Liver (tissue), 9 donors: Measurements from ENCODE around the gene PRSS8. TPM values are rescaled to one million over a fixed set of nuclear protein-coding genes. Genes with fewer than 3 reads are reported as not detected.

Experiments
- DNase-seq: peaks from one replicate; pipeline ENCODE4 v3.0.0-alpha.2; 2017; ENCODE audit warnings: low spot score
- H3K27ac ChIP-seq, 2 donors: one replicate each; pipeline ENCODE4 v1.7.0; 2013; ENCODE audit warnings: inconsistent platforms in 2 of 2, low read length in 2 of 2, control low read depth in 1 of 2, low read depth in 1 of 2, mild to moderate bottlenecking in 1 of 2
- H3K27me3 ChIP-seq, 4 donors: one replicate each; pipeline versions ENCODE4 v1.6.1 to v1.7.0; 2013; ENCODE audit warnings: low read length in 3 of 4, inconsistent platforms in 1 of 4, mild to moderate bottlenecking in 1 of 4, moderate library complexity in 1 of 4; ENCODE audit not compliant: control insufficient read depth in 4 of 4, insufficient read depth in 4 of 4
- H3K36me3 ChIP-seq, 4 donors: one replicate each; pipeline versions ENCODE4 v1.6.1 to v1.7.0; 2013; ENCODE audit warnings: low read length in 3 of 4, mild to moderate bottlenecking in 3 of 4, low read depth in 1 of 4, moderate library complexity in 1 of 4; ENCODE audit not compliant: control insufficient read depth in 4 of 4, insufficient read depth in 3 of 4
- H3K4me1 ChIP-seq, 4 donors: one replicate each; pipeline versions ENCODE4 v1.6.1 to v1.7.0; 2013; ENCODE audit warnings: low read length in 3 of 4, mild to moderate bottlenecking in 3 of 4, moderate library complexity in 1 of 4; ENCODE audit not compliant: control insufficient read depth in 4 of 4, insufficient read depth in 4 of 4
- H3K4me3 ChIP-seq, 3 donors: one replicate each; pipeline versions ENCODE4 v1.6.1 to v1.7.0; 2013; ENCODE audit warnings: low read length in 3 of 3, control low read depth in 1 of 3, low read depth in 1 of 3, mild to moderate bottlenecking in 1 of 3
- H3K9ac ChIP-seq, 2 donors: one replicate each; pipeline ENCODE4 v1.7.0; 2013; ENCODE audit warnings: low read length in 2 of 2, mild to moderate bottlenecking in 2 of 2, moderate library complexity in 2 of 2, control low read depth in 1 of 2, low read depth in 1 of 2
- H3K9me3 ChIP-seq, 4 donors: one replicate each; pipeline versions ENCODE4 v1.6.1 to v1.7.0; 2013; ENCODE audit warnings: low read length in 3 of 4; ENCODE audit not compliant: control insufficient read depth in 4 of 4
- ATF3 ChIP-seq: IDR thresholded peaks from 2 replicates; pipeline ENCODE4 v1.6.1; 2016; ENCODE audit warnings: antibody characterized with exemption
- CTCF ChIP-seq: fragments of 150-350 bp; IDR thresholded peaks from 2 replicates; pipeline ENCODE4 v1.5.1; 2017; ENCODE audit warnings: improper control_type of control experiment, low read depth, low read length; ENCODE audit not compliant: missing input control
- EGR1 ChIP-seq, 2 donors: IDR thresholded peaks; 2 replicates each; pipeline ENCODE4 v1.6.1; 2016 to 2018; ENCODE audit warnings: antibody characterized with exemption in 2 of 2, low read depth in 2 of 2
- FOXA1 ChIP-seq: IDR thresholded peaks from 2 replicates; pipeline ENCODE4 v1.6.1; 2016; ENCODE audit warnings: antibody characterized with exemption
- FOXA2 ChIP-seq: IDR thresholded peaks from 2 replicates; pipeline ENCODE4 v1.6.1; 2016; ENCODE audit warnings: antibody characterized with exemption
- GABPA ChIP-seq, 2 donors: IDR thresholded peaks in 1 of 2; conservative IDR thresholded peaks in 1 of 2; 2 replicates each; pipeline ENCODE4 v1.6.1; 2016; ENCODE audit warnings: antibody characterized with exemption in 2 of 2, mild to moderate bottlenecking in 1 of 2, moderate library complexity in 1 of 2
- HNF4A ChIP-seq, 2 donors: conservative IDR thresholded peaks; 2 replicates each; pipeline ENCODE4 v1.6.1; 2016; ENCODE audit warnings: antibody characterized with exemption in 2 of 2, mild to moderate bottlenecking in 2 of 2
- HNF4G ChIP-seq: IDR thresholded peaks from 2 replicates; pipeline ENCODE4 v1.6.1; 2016; ENCODE audit warnings: antibody characterized with exemption
- JUND ChIP-seq, 2 donors: IDR thresholded peaks; 2 replicates each; pipeline ENCODE4 v1.6.1; 2016; ENCODE audit warnings: antibody characterized with exemption in 2 of 2
- MAX ChIP-seq: IDR thresholded peaks from 2 replicates; pipeline ENCODE4 v1.6.1; 2016; ENCODE audit warnings: antibody characterized with exemption
- NR2F2 ChIP-seq: IDR thresholded peaks from 2 replicates; pipeline ENCODE4 v1.6.1; 2016; ENCODE audit warnings: antibody characterized with exemption
- REST ChIP-seq: IDR thresholded peaks from 2 replicates; pipeline ENCODE4 v1.6.1; 2016; ENCODE audit warnings: antibody characterized with exemption, mild to moderate bottlenecking
- SP1 ChIP-seq: IDR thresholded peaks from 2 replicates; pipeline ENCODE4 v1.6.1; 2018; ENCODE audit warnings: antibody characterized with exemption, mild to moderate bottlenecking
- TAF1 ChIP-seq: conservative IDR thresholded peaks from 2 replicates; pipeline ENCODE4 v1.6.1; 2016; ENCODE audit warnings: antibody characterized with exemption, mild to moderate bottlenecking
- YY1 ChIP-seq: IDR thresholded peaks from 2 replicates; pipeline ENCODE4 v1.6.1; 2016; ENCODE audit warnings: antibody characterized with exemption, mild to moderate bottlenecking
- ZBTB33 ChIP-seq: IDR thresholded peaks from 2 replicates; pipeline ENCODE4 v1.6.1; 2016; ENCODE audit warnings: antibody characterized with exemption
- WGBS: extraction: QIAGEN DNeasy Blood & Tissue Kit; methylation state at CpG from one replicate; pipeline ENCODE4 v1.1.7; 2013; 5-methylcytosine and 5-hydroxymethylcytosine counted together
- polyA plus RNA-seq, 2 donors: library from polyadenylated mRNA; stranded (reverse) in 1 of 2; unstranded in 1 of 2; fragments of 200-250 nt in 1 of 2; fragments of >200 nt in 1 of 2; fragmentation: Nextera tagmentation in 1 of 2; extraction: Ambion mirVana in 1 of 2; gene quantifications; one replicate each; pipeline versions ENCODE4 v1.2.1 to v1.2.3, GENCODE V29; 2013 to 2015
- total RNA-seq, 2 donors: library from RNA; depleted of rRNA; stranded (reverse); fragments of >200 nt; gene quantifications; one replicate each; pipeline ENCODE4 v1.2.3, GENCODE V29; 2014
- donor health status: healthy.
- donor health status: healthy.
- donor health status: healthy.
- donor health status: healthy.
- donor health status: healthy.

The PRSS8 gene
- total and polyA plus RNA-seq, 4 donors, result 1.1 to 50.1 (median 8.4) TPM

- H3K36me3 ChIP-seq, result peaks cover 13 to 44% (median 27%) of the 10 kb centered on the region in 4 donors
- H3K27ac ChIP-seq, result no peak within 1 kb of the TSS
- peaks cover 0 to 12% (median 8%) of the 10 kb centered on the region in 4 donors for H3K4me1 ChIP-seq
- TF ChIP-seq CTCF (no peak), NR2F2 (no peak), HNF4G (no peak), GABPA (IDR thresholded peaks at IDR 0.05 in 1 of 2, conservative IDR thresholded peaks at IDR 0.05 in 1 of 2) (no peak), SP1 (no peak), ATF3 (no peak), ZBTB33 (no peak), EGR1 (IDR thresholded peaks at IDR 0.05; ENCODE audit: low read depth in 2 of 2) (no peak), HNF4A (conservative IDR thresholded peaks at IDR 0.05) (no peak), JUND (IDR thresholded peaks at IDR 0.05) (no peak), REST (no peak), MAX (no peak), FOXA2 (no peak), TAF1 (no peak), YY1 (no peak), FOXA1 (no peak)
- H3K9ac ChIP-seq, result no peak within 1 kb of the TSS
- no peaks in the 10 kb centered on the region for H3K9me3 ChIP-seq
- 84% methylated on average over 15 of the region's 15 CpGs for WGBS
- H3K27me3 ChIP-seq, result no peaks in the 10 kb centered on the region
- no peak for DNase-seq
- no peak within 1 kb of the TSS for H3K4me3 ChIP-seq
Measured at GRCh38 chr16:31088459-31089183, 46.9 kb downstream of the PRSS8 start, which contains the start of gene PRSS53. Gene PRSS53 (minus strand): TSS chr16:31088943. CDS start chr16:31088809, 134 bp downstream.
